Fibroblast of the aortic adventitia (primary cell): Measurements from ENCODE around the gene AUTS2. TPM values are rescaled to one million over a fixed set of nuclear protein-coding genes. Genes with fewer than 3 reads are reported as not detected.

Experiments used
- DNase-seq: peaks from one replicate; pipeline ENCODE4 v3.0.0-alpha.2; 2010; ENCODE audit warnings: low read depth
- H3K4me3 ChIP-seq: 2 replicates; pipeline ENCODE4 v1.5.1; 2011; ENCODE audit warnings: low read depth, mild to moderate bottlenecking, control low read depth, low read length, moderate library complexity
- CTCF ChIP-seq: IDR thresholded peaks from 2 replicates; pipeline ENCODE4 v1.5.1; 2011; ENCODE audit warnings: mild to moderate bottlenecking, low read length, control low read depth, inconsistent platforms; ENCODE audit not compliant: insufficient read depth
- total RNA-seq: library from RNA; depleted of rRNA; stranded (reverse); fragments of >200 nt; gene quantifications from 2 replicates; pipeline ENCODE4 v1.2.3, GENCODE V29; 2012; ENCODE audit warnings: low replicate concordance

AUTS2 gene
- total RNA-seq, 1 donor = 10.7 TPM

- no peak for DNase-seq
- no peak for TF ChIP-seq CTCF
- H3K4me3 ChIP-seq = no peak overlapping the region
Measured at GRCh38 chr7:70679661-70680060, 1081.4 kb downstream of the AUTS2 start.

GRCh38 chr7:70680306-70680705 lies 1082.0 kb downstream of the AUTS2 start:
- DNase-seq = no peak
- TF ChIP-seq CTCF = no peak
- H3K4me3 ChIP-seq = no peak overlapping the region

GRCh38 chr7:70680743-70681468 lies 1082.6 kb downstream of the AUTS2 start:
- no peak for TF ChIP-seq CTCF
- H3K4me3 ChIP-seq = no peak overlapping the region
- no peak for DNase-seq

GRCh38 chr7:70681469-70682350 lies 1083.4 kb downstream of the AUTS2 start:
- H3K4me3 ChIP-seq = no peak overlapping the region
- no peak for DNase-seq
- no peak for TF ChIP-seq CTCF

GRCh38 chr7:70684173-70684572 lies 1085.9 kb downstream of the AUTS2 start:
- no peak for DNase-seq
- no peak overlapping the region for H3K4me3 ChIP-seq
- no peak for TF ChIP-seq CTCF

- peak; percentile 61 for DNase-seq
- H3K4me3 ChIP-seq = peak overlapping the region; percentile 77
- no peak for TF ChIP-seq CTCF
Measured at GRCh38 chr7:70693321-70693685, 1095.0 kb downstream of the AUTS2 start.
